ENCODE measurements around the gene STK10. TPM values are rescaled to one million over a fixed set of nuclear protein-coding genes. Genes with fewer than 3 reads are reported as not detected.

The STK10 gene
- total RNA-seq, 1 donor from 2014 or later, result 8.2 TPM

GRCh38 chr5:172144291-172144815, 43.7 kb downstream of the STK10 start:
- peak; percentile 43 for DNase-seq (ENCODE audit: low spot score)

GRCh38 chr5:172143875-172144274, 44.1 kb downstream of the STK10 start:
- no peak for DNase-seq (ENCODE audit: low spot score)

GRCh38 chr5:172142709-172143215, 45.3 kb downstream of the STK10 start:
- DNase-seq (ENCODE audit: low spot score), result peak; percentile 37

GRCh38 chr5:172141949-172142319, 46.1 kb downstream of the STK10 start:
- DNase-seq (ENCODE audit: low spot score), result no peak

GRCh38 chr5:172140866-172141265, 47.2 kb downstream of the STK10 start:
- peak; percentile 33 for DNase-seq (ENCODE audit: low spot score)

- DNase-seq (ENCODE audit: low spot score), result no peak
These were observed 47.9 kb downstream of the STK10 start for GRCh38 chr5:172140120-172140519.

- DNase-seq (ENCODE audit: low spot score), result no peak
These were observed 51.0 kb downstream of the STK10 start for GRCh38 chr5:172137046-172137445.

- DNase-seq (ENCODE audit: low spot score), result no peak
These were observed 54.5 kb downstream of the STK10 start for GRCh38 chr5:172133359-172134029.

GRCh38 chr5:172131690-172132089, 56.3 kb downstream of the STK10 start:
- DNase-seq (ENCODE audit: low spot score), result no peak

GRCh38 chr5:172129256-172129910, 58.6 kb downstream of the STK10 start:
- no peak for DNase-seq (ENCODE audit: low spot score)

GRCh38 chr5:172127581-172127980, 60.4 kb downstream of the STK10 start:
- DNase-seq (ENCODE audit: low spot score), result no peak

GRCh38 chr5:172123269-172123692, 64.7 kb downstream of the STK10 start:
- DNase-seq (ENCODE audit: low spot score), result peak; percentile 94

GRCh38 chr5:172119921-172120688, 67.9 kb downstream of the STK10 start:
- DNase-seq (ENCODE audit: low spot score), result no peak

GRCh38 chr5:172118891-172119290, 69.1 kb downstream of the STK10 start:
- no peak for DNase-seq (ENCODE audit: low spot score)

- DNase-seq (ENCODE audit: low spot score), result no peak
These were observed 69.9 kb downstream of the STK10 start for GRCh38 chr5:172117977-172118701.

- no peak for DNase-seq (ENCODE audit: low spot score)
These were observed 72.5 kb downstream of the STK10 start for GRCh38 chr5:172115541-172115982.

GRCh38 chr5:172114875-172115422, 73.1 kb downstream of the STK10 start:
- DNase-seq (ENCODE audit: low spot score), result no peak

- no peak for DNase-seq (ENCODE audit: low spot score)
These were observed 75.0 kb downstream of the STK10 start for GRCh38 chr5:172113036-172113435.

GRCh38 chr5:172111852-172112225, 76.2 kb downstream of the STK10 start:
- DNase-seq (ENCODE audit: low spot score), result peak; percentile 82

GRCh38 chr5:172110921-172111851, 76.8 kb downstream of the STK10 start:
- DNase-seq (ENCODE audit: low spot score), result peak; percentile 74
